ENCODE measurements around the gene MDGA2. TPM values are rescaled to one million over a fixed set of nuclear protein-coding genes. Genes with fewer than 3 reads are reported as not detected.

Gene MDGA2
- total and polyA plus RNA-seq, 9 of the 15 experiments (the other 6 are each of a cell fraction or from before 2014, with no cell fraction given) = 0.01 to 0.18 (median 0.03) TPM; not detected in 5

DNA sequence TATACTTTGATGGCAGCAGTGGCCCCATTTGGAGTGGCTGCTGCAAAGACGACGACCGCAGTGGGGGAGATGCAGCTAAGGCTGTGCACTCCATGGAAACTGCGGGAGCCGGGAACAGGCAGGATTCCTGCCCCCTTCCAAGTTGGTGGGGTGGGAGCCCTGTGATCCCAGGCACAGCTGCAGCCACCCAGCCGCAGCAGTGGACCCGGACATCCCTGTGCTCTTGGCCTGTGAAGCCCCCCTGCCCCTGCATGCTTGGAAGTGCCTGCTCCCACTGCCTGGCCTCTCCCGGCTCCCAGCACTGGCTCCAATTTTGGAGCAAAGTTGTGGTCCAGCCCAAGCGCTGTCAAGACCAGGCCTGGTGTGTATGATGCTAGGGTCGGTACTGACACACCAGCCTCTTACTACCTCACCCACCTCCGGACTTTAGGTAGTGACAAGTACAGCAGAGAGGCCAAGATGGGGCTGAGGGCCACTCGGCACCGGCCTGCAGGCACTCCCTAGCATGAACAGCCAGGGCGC is 521.1 kb downstream of the MDGA2 start:
- no peaks in the 10 kb centered on the region for H4K20me1 ChIP-seq (replicated peaks; ENCODE audit: control insufficient read depth, insufficient read depth, low read length)
- H3K9me3 ChIP-seq (replicated peaks; ENCODE audit: control insufficient read depth, insufficient read depth, low read depth, low read length) = no peaks in the 10 kb centered on the region
- no peak overlapping the region for H2AFZ ChIP-seq (ENCODE audit: low read depth, low read length)
- no peak overlapping the region for H3K27ac ChIP-seq (ENCODE audit: extremely low read depth, low read depth, low read length)
- no peaks in the 10 kb centered on the region for H3K27me3 ChIP-seq (ENCODE audit: control insufficient read depth in 2 of 2, insufficient read depth in 2 of 2, low read length in 2 of 2)
- ChIA-PET CTCF (ENCODE audit: low intra/inter-chr PET ratio) (no interaction called here), POLR2A (no interaction called here)
- BruUV-seq (replicated peaks) = no TSS peak
- 3% methylated on average over 6 of the region's 14 CpGs for WGBS (ENCODE audit: insufficient coverage, low coverage, missing lambda C conversion rate)
- in situ Hi-C loops (cut with MboI) (no loop called here), intact Hi-C loops (cut with micrococcal nuclease) (no loop called here)
- FAIRE-seq (no peak), DNase-seq (ENCODE audit: extremely low read depth in 1 of 4, low spot score in 3 of 4) (no peak), ATAC-seq (no peak)
- no peaks in the 10 kb centered on the region for H3K36me3 ChIP-seq (ENCODE audit: control insufficient read depth, insufficient read depth, low read length)
- no peak for TF ChIP-seq BCL6 (CRISPR knock-in tag; IDR thresholded peaks at IDR 0.05)
- TF ChIP-seq, protein P1, sequence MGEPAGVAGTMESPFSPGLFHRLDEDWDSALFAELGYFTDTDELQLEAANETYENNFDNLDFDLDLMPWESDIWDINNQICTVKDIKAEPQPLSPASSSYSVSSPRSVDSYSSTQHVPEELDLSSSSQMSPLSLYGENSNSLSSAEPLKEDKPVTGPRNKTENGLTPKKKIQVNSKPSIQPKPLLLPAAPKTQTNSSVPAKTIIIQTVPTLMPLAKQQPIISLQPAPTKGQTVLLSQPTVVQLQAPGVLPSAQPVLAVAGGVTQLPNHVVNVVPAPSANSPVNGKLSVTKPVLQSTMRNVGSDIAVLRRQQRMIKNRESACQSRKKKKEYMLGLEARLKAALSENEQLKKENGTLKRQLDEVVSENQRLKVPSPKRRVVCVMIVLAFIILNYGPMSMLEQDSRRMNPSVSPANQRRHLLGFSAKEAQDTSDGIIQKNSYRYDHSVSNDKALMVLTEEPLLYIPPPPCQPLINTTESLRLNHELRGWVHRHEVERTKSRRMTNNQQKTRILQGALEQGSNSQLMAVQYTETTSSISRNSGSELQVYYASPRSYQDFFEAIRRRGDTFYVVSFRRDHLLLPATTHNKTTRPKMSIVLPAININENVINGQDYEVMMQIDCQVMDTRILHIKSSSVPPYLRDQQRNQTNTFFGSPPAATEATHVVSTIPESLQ (CRISPR knock-in tag; IDR thresholded peaks at IDR 0.05) = no peak
- no peak for TF ChIP-seq SNRNP70 (optimal IDR thresholded peaks at IDR 0.05; ENCODE audit: low read depth, low read length)
- H3K4me3 ChIP-seq = no peak overlapping the region
- no peaks in the 10 kb centered on the region for H3K79me2 ChIP-seq (ENCODE audit: control insufficient read depth, insufficient read depth, low read length)
- no peaks in the 10 kb centered on the region for H3K4me1 ChIP-seq (replicated peaks in 1 of 2; ENCODE audit: control insufficient read depth in 2 of 2, insufficient read depth in 2 of 2, low read length in 2 of 2)
- no peak overlapping the region for H3K4me2 ChIP-seq (ENCODE audit: insufficient read depth, low read length)
- H3K9ac ChIP-seq (ENCODE audit: insufficient read depth in 1 of 2, low read depth in 2 of 2, low read length in 2 of 2) = no peak overlapping the region
- H3K9me1 ChIP-seq (ENCODE audit: control insufficient read depth, insufficient read depth, low read length) = no peaks in the 10 kb centered on the region

DNA sequence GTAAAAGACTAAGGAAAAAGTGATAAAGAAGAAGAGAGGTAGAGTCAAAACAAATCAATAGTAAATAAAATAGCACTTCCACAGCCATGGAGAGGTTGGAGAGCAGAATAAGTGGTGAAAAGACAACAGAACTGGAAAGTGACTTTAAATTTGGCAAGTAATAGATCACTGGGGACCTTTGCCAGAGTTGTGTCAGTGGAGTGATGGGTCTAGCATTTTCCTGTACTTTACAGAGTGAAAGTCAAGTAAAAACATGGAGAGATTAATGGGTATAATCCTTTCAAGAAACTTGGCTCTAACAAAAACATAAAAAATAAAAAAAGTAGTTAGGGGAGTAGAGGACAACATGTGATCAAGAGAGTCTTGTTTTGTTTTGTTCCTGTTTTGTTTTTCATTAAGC is 521.7 kb downstream of the MDGA2 start:
- Histone ChIP-seq H3K79me2 (ENCODE audit: control insufficient read depth, insufficient read depth, low read length) (no peaks in the 10 kb centered on the region), H3K4me2 (ENCODE audit: insufficient read depth, low read length) (no peak overlapping the region), H3K9ac (ENCODE audit: insufficient read depth in 1 of 2, low read depth in 2 of 2, low read length in 2 of 2) (no peak overlapping the region), H3K27ac (ENCODE audit: extremely low read depth, low read depth, low read length) (no peak overlapping the region), H3K27me3 (ENCODE audit: control insufficient read depth in 2 of 2, insufficient read depth in 2 of 2, low read length in 2 of 2) (no peaks in the 10 kb centered on the region), H3K9me1 (ENCODE audit: control insufficient read depth, insufficient read depth, low read length) (no peaks in the 10 kb centered on the region), H3K4me1 (replicated peaks in 1 of 2; ENCODE audit: control insufficient read depth in 2 of 2, insufficient read depth in 2 of 2, low read length in 2 of 2) (no peaks in the 10 kb centered on the region), H3K9me3 (replicated peaks; ENCODE audit: control insufficient read depth, insufficient read depth, low read depth, low read length) (no peaks in the 10 kb centered on the region), H3K36me3 (ENCODE audit: control insufficient read depth, insufficient read depth, low read length) (no peaks in the 10 kb centered on the region), H4K20me1 (replicated peaks; ENCODE audit: control insufficient read depth, insufficient read depth, low read length) (no peaks in the 10 kb centered on the region), H2AFZ (ENCODE audit: low read depth, low read length) (no peak overlapping the region), H3K4me3 (no peak overlapping the region)
- intact Hi-C loops (cut with micrococcal nuclease) = no loop called here
- ChIA-PET POLR2A (no interaction called here), CTCF (ENCODE audit: low intra/inter-chr PET ratio) (no interaction called here)
- FAIRE-seq (no peak), DNase-seq (ENCODE audit: extremely low read depth in 1 of 4, low spot score in 3 of 4) (no peak), ATAC-seq (no peak)
- in situ Hi-C loops (cut with MboI) = no loop called here
- BruUV-seq (replicated peaks) = no TSS peak
- TF ChIP-seq, protein P2, sequence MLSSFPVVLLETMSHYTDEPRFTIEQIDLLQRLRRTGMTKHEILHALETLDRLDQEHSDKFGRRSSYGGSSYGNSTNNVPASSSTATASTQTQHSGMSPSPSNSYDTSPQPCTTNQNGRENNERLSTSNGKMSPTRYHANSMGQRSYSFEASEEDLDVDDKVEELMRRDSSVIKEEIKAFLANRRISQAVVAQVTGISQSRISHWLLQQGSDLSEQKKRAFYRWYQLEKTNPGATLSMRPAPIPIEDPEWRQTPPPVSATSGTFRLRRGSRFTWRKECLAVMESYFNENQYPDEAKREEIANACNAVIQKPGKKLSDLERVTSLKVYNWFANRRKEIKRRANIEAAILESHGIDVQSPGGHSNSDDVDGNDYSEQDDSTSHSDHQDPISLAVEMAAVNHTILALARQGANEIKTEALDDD (IDR thresholded peaks at IDR 0.05) = no peak
- TF ChIP-seq CHCHD3 (CRISPR knock-in tag; IDR thresholded peaks at IDR 0.05) (no peak), SMARCE1 (IDR thresholded peaks at IDR 0.05) (no peak), ZNF707 (CRISPR knock-in tag; conservative IDR thresholded peaks at IDR 0.05) (no peak)
- TF ChIP-seq, protein P3, sequence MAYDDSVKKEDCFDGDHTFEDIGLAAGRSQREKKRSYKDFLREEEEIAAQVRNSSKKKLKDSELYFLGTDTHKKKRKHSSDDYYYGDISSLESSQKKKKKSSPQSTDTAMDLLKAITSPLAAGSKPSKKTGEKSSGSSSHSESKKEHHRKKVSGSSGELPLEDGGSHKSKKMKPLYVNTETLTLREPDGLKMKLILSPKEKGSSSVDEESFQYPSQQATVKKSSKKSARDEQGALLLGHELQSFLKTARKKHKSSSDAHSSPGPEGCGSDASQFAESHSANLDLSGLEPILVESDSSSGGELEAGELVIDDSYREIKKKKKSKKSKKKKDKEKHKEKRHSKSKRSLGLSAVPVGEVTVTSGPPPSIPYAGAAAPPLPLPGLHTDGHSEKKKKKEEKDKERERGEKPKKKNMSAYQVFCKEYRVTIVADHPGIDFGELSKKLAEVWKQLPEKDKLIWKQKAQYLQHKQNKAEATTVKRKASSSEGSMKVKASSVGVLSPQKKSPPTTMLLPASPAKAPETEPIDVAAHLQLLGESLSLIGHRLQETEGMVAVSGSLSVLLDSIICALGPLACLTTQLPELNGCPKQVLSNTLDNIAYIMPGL (CRISPR knock-in tag; IDR thresholded peaks at IDR 0.05) = no peak
- TF ChIP-seq, protein P4, sequence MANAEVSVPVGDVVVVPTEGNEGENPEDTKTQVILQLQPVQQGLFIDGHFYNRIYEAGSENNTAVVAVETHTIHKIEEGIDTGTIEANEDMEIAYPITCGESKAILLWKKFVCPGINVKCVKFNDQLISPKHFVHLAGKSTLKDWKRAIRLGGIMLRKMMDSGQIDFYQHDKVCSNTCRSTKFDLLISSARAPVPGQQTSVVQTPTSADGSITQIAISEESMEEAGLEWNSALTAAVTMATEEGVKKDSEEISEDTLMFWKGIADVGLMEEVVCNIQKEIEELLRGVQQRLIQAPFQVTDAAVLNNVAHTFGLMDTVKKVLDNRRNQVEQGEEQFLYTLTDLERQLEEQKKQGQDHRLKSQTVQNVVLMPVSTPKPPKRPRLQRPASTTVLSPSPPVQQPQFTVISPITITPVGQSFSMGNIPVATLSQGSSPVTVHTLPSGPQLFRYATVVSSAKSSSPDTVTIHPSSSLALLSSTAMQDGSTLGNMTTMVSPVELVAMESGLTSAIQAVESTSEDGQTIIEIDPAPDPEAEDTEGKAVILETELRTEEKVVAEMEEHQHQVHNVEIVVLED (CRISPR knock-in tag; IDR thresholded peaks at IDR 0.05) = no peak

Measured in K562 (cell line).